HCT116 (cell line): ENCODE results near the gene GBF1. TPM values are rescaled to one million over a fixed set of nuclear protein-coding genes. Genes with fewer than 3 reads are reported as not detected.

ENCODE experiments used
- ATAC-seq: fragments of 200-7000 bp; cut with Tn5 transposase; 2 replicates; pipeline ENCODE4 v1.9.1; 2020; ENCODE audit warnings: mild to moderate bottlenecking, moderate library complexity
- BruUV-seq: library from RNA; stranded (reverse); fragments of 400-500 nt; replicated peaks from 2 replicates; lab custom pipeline; 2021; lab: Mats Ljungman, UMichigan
- CTCF ChIA-PET: fragments of 300-600 bp; sonication (Branson Sonifier 250); formaldehyde crosslinking; loops from one replicate; lab custom pipeline; 2021; ENCODE audit warnings: antibody characterized with exemption; lab: Charles Lee
- POLR2A ChIA-PET: fragments of 300-600, 350-600 bp; sonication (Branson Sonifier 250); formaldehyde crosslinking; loops from one replicate; lab custom pipeline; 2021; ENCODE audit warnings: antibody characterized with exemption; lab: Charles Lee
- RAD21 ChIA-PET, 2 experiments: fragments of 300-600 bp; sonication (Branson Sonifier 250); formaldehyde crosslinking; loops; one replicate each; lab custom pipeline; 2023; ENCODE audit warnings: low total read pairs in 2 of 2; ENCODE audit not compliant: uncharacterized antibody in 2 of 2, unreplicated experiment in 2 of 2, low non-redundant PET in 1 of 2; lab: Charles Lee
- DNase-seq: peaks from one replicate; pipeline ENCODE4 v3.0.0-alpha.2; 2010; ENCODE audit warnings: low read depth, low spot score
- H2AFZ ChIP-seq: fragments of 200-600 bp; shearing (Covaris generic), sonication (generic); 2 replicates; pipeline ENCODE4 v1.6.1; 2017; ENCODE audit warnings: low read depth, mixed run types, mixed read lengths, antibody characterized with exemption, low read length; ENCODE audit not compliant: poor library complexity, severe bottlenecking
- H3K27ac ChIP-seq: 2 replicates; pipeline ENCODE4 v1.5.1; 2012; ENCODE audit warnings: low read depth, low read length
- H3K27me3 ChIP-seq: fragments of 200-600 bp; sonication (generic); 2 replicates; pipeline ENCODE4 v1.6.1; 2016; ENCODE audit warnings: mixed run types, low read length, mixed read lengths; ENCODE audit not compliant: insufficient read depth
- H3K36me3 ChIP-seq, 2 experiments: fragments of 200-500 bp in 1 of 2; fragments of 200-600 bp in 1 of 2; sonication (Bioruptor generic) in 1 of 2; sonication (generic) in 1 of 2; 2 replicates each; pipeline versions ENCODE4 v1.5.1 to v1.6.1; 2014 to 2016; ENCODE audit warnings: low read length in 2 of 2, inconsistent platforms in 1 of 2, mixed read lengths in 1 of 2, mixed run types in 1 of 2; ENCODE audit not compliant: insufficient read depth in 2 of 2, control insufficient read depth in 1 of 2
- H3K4me1 ChIP-seq, 2 experiments: fragments of 200-600 bp in 1 of 2; sonication (generic) in 1 of 2; 2 replicates each; pipeline versions ENCODE4 v1.5.1 to v1.6.1; 2012 to 2017; ENCODE audit warnings: low read length in 2 of 2, inconsistent platforms in 1 of 2, mild to moderate bottlenecking in 1 of 2, mixed read lengths in 1 of 2, mixed run types in 1 of 2, moderate library complexity in 1 of 2; ENCODE audit not compliant: insufficient read depth in 2 of 2, control insufficient read depth in 1 of 2
- H3K4me2 ChIP-seq: fragments of 200-600 bp; sonication (generic); 2 replicates; pipeline ENCODE4 v1.6.1; 2017; ENCODE audit warnings: mixed run types, low read length, mixed read lengths
- H3K4me3 ChIP-seq, 2 experiments: fragments of 200-600 bp in 1 of 2; sonication (generic) in 1 of 2; replicated peaks in 1 of 2; 2 replicates each; pipeline ENCODE4 v1.5.1; 2011 to 2016; ENCODE audit warnings: low read length in 2 of 2, control low read depth in 1 of 2, low read depth in 1 of 2, mild to moderate bottlenecking in 1 of 2, mixed read lengths in 1 of 2, mixed run types in 1 of 2
- H3K79me2 ChIP-seq: fragments of 200-600 bp; sonication (generic); 2 replicates; pipeline ENCODE4 v1.6.1; 2017; ENCODE audit warnings: mild to moderate bottlenecking, mixed run types, low read length, moderate library complexity, mixed read lengths; ENCODE audit not compliant: insufficient read depth
- H3K9ac ChIP-seq: fragments of 200-600 bp; sonication (generic); 2 replicates; pipeline ENCODE4 v1.6.1; 2016; ENCODE audit warnings: low read length, mixed read lengths
- H3K9me2 ChIP-seq: fragments of 200-600 bp; sonication (generic), shearing (Covaris generic); 2 replicates; pipeline ENCODE4 v1.6.1; 2017; ENCODE audit warnings: mixed run types, mild to moderate bottlenecking, moderate library complexity; ENCODE audit not compliant: insufficient read depth
- H3K9me3 ChIP-seq, 2 experiments: fragments of 200-500 bp in 1 of 2; fragments of 200-600 bp in 1 of 2; sonication (Bioruptor generic) in 1 of 2; sonication (generic) in 1 of 2; 2 replicates each; pipeline ENCODE4 v1.6.1; 2014 to 2017; ENCODE audit warnings: low read length in 2 of 2, mixed read lengths in 2 of 2, inconsistent platforms in 1 of 2, low read depth in 1 of 2, mild to moderate bottlenecking in 1 of 2, mixed run types in 1 of 2, moderate library complexity in 1 of 2; ENCODE audit not compliant: control insufficient read depth in 1 of 2, insufficient read depth in 1 of 2
- H4K20me1 ChIP-seq: fragments of 200-600 bp; sonication (generic), shearing (Covaris generic); 2 replicates; pipeline ENCODE4 v1.6.1; 2017; ENCODE audit warnings: mixed run types, mild to moderate bottlenecking, moderate library complexity; ENCODE audit not compliant: insufficient read depth
- CEBPB ChIP-seq: IDR thresholded peaks from 2 replicates; pipeline ENCODE4 v1.6.1; 2012; ENCODE audit warnings: low read depth
- CTCF ChIP-seq, 3 experiments: fragments of 200-600 bp in 1 of 3; sonication (generic) in 1 of 3; IDR thresholded peaks in 2 of 3; conservative IDR thresholded peaks in 1 of 3; 2 replicates each; pipeline ENCODE4 v1.5.1; 2012 to 2017; ENCODE audit warnings: low read depth in 2 of 3, low read length in 2 of 3, antibody characterized with exemption in 1 of 3, borderline replicate concordance in 1 of 3, control low read depth in 1 of 3, mild to moderate bottlenecking in 1 of 3, mixed read lengths in 1 of 3, mixed run types in 1 of 3, moderate library complexity in 1 of 3; ENCODE audit not compliant: insufficient read depth in 1 of 3
- EGR1 ChIP-seq: IDR thresholded peaks from 2 replicates; pipeline ENCODE4 v1.6.1; 2012; ENCODE audit warnings: low read depth
- ELF1 ChIP-seq: IDR thresholded peaks from 2 replicates; pipeline ENCODE4 v1.6.1; 2012; ENCODE audit warnings: low read depth, borderline replicate concordance
- EZH2 ChIP-seq: fragments of 200-600 bp; sonication (generic); IDR thresholded peaks from 2 replicates; pipeline ENCODE4 v1.6.1; 2017; ENCODE audit warnings: antibody characterized with exemption, mixed run types
- EZH2phosphoT487 ChIP-seq: fragments of 200-600 bp; IDR thresholded peaks from 2 replicates; pipeline ENCODE4 v1.6.1; 2018; ENCODE audit warnings: antibody characterized with exemption, borderline replicate concordance
- FOSL1 ChIP-seq: IDR thresholded peaks from 2 replicates; pipeline ENCODE4 v1.6.1; 2012; ENCODE audit warnings: low read depth
- JUND ChIP-seq: IDR thresholded peaks from 2 replicates; pipeline ENCODE4 v1.6.1; 2012
- MAX ChIP-seq: IDR thresholded peaks from 2 replicates; pipeline ENCODE4 v1.6.1; 2012
- POLR2AphosphoS5 ChIP-seq: IDR thresholded peaks from 2 replicates; pipeline ENCODE4 v1.6.1; 2011; ENCODE audit warnings: mild to moderate bottlenecking, low read depth, low read length, moderate library complexity
- RAD21 ChIP-seq: IDR thresholded peaks from 2 replicates; pipeline ENCODE4 v1.6.1; 2012; ENCODE audit warnings: low read depth, mild to moderate bottlenecking
- REST ChIP-seq: IDR thresholded peaks from 2 replicates; pipeline ENCODE4 v1.6.1; 2012; ENCODE audit warnings: low read depth
- SIN3A ChIP-seq: IDR thresholded peaks from 2 replicates; pipeline ENCODE4 v1.6.1; 2012; ENCODE audit warnings: low read depth
- SP1 ChIP-seq: IDR thresholded peaks from 2 replicates; pipeline ENCODE4 v1.6.1; 2012; ENCODE audit warnings: low read depth
- YY1 ChIP-seq: IDR thresholded peaks from 2 replicates; pipeline ENCODE4 v1.6.1; 2011; ENCODE audit warnings: low read length, low read depth, moderate library complexity, mild to moderate bottlenecking; ENCODE audit not compliant: insufficient replicate concordance; ENCODE audit errors: extremely low read depth
- ZBTB33 ChIP-seq: IDR thresholded peaks from 2 replicates; pipeline ENCODE4 v1.6.1; 2011; ENCODE audit warnings: mild to moderate bottlenecking, low read length, moderate library complexity; ENCODE audit not compliant: insufficient replicate concordance; ENCODE audit errors: extremely low read depth
- ZFX ChIP-seq: fragments of 450-650 bp; IDR thresholded peaks from 2 replicates; pipeline ENCODE4 v1.6.1; 2017
- intact Hi-C: fragments of 100-400 bp; cut with micrococcal nuclease; formaldehyde crosslinking; loops from 2 replicates; pipeline ENCODE4 v1.10.0; 2022
- total RNA-seq: library from RNA; stranded (reverse); gene quantifications from one replicate; pipeline ENCODE4 v1.2.1, GENCODE V29; 2021; ENCODE audit not compliant: unreplicated experiment

GBF1 gene
- total RNA-seq, 1 experiment from 2014 or later: 58.9 TPM

- no peaks in the 10 kb centered on the region for H3K27me3 ChIP-seq
- BruUV-seq: no TSS peak
- ChIA-PET POLR2A (interaction anchor here (1.6 kb wide), 1 partner anchor 32 kb away, joined by 4 read pairs; no protein-coding TSS in a partner anchor), RAD21 (interaction anchor here in 1 of 2 experiments (0.6 kb wide), 1 partner anchor 231 kb away, joined by 3 read pairs; no protein-coding TSS in a partner anchor), CTCF (interaction anchor here (0.7 to 0.8 kb wide), 3 partner anchors 12 to 37 kb away, joined by 3 to 4 read pairs (median 3); no protein-coding TSS in a partner anchor)
- peaks cover 65% of the 10 kb centered on the region for H3K79me2 ChIP-seq
- H3K36me3 ChIP-seq: peaks cover 2 to 9% of the 10 kb centered on the region in 2 experiments; a peak in 1 of 4 replicates
- no peak for DNase-seq
- no peak overlapping the region for H3K4me3 ChIP-seq
- H3K4me2 ChIP-seq: no peak overlapping the region
- H2AFZ ChIP-seq: no peak overlapping the region
- H3K27ac ChIP-seq: no peak overlapping the region
- intact Hi-C loops: no loop called here
- no peaks in the 10 kb centered on the region for H3K9me3 ChIP-seq
- no peak for TF ChIP-seq EZH2phosphoT487
- no peak for TF ChIP-seq REST
- no peak for TF ChIP-seq ZBTB33
- no peak for TF ChIP-seq CEBPB
- no peak for TF ChIP-seq MAX
- no peak for TF ChIP-seq FOSL1
- no peak for TF ChIP-seq ZFX
- no peak for TF ChIP-seq RAD21
- no peak for TF ChIP-seq POLR2AphosphoS5
- no peak for TF ChIP-seq SIN3A
- no peak for TF ChIP-seq EZH2
- TF ChIP-seq CTCF (IDR thresholded peaks at IDR 0.05 in 2 of 3, conservative IDR thresholded peaks at IDR 0.05 in 1 of 3; ENCODE audit: borderline replicate concordance in 1 of 3, insufficient read depth in 1 of 3, low read depth in 2 of 3, low read length in 2 of 3): no peak
- TF ChIP-seq JUND: no peak
- TF ChIP-seq SP1: no peak
- TF ChIP-seq ELF1: no peak
- TF ChIP-seq EGR1: no peak
- no peak for TF ChIP-seq YY1
- peaks cover 5% of the 10 kb centered on the region; the same call in 1 of the 2 replicates for H4K20me1 ChIP-seq
- H3K4me1 ChIP-seq: no peaks in the 10 kb centered on the region
- H3K9me2 ChIP-seq: no peaks in the 10 kb centered on the region
- no peak overlapping the region for H3K9ac ChIP-seq
- ATAC-seq: no peak
These were observed 21.3 kb downstream of the GBF1 start for GRCh38 chr10:102266670-102267069.
